ENCODE measurements around the gene ARL4D.

GRCh38 chr17:43445009-43445589 lies 46.3 kb downstream of the ARL4D start:
- TF ChIP-seq ZNF558 (tag by site-specific recombination; IDR thresholded peaks at IDR 0.05) (no peak), CTCF (tag by site-specific recombination; IDR thresholded peaks at IDR 0.05) (no peak), KLF1 (tag by site-specific recombination; IDR thresholded peaks at IDR 0.05) (no peak), ZNF664 (tag by site-specific recombination; IDR thresholded peaks at IDR 0.05) (no peak), ZNF560 (tag by site-specific recombination; IDR thresholded peaks at IDR 0.05; ENCODE audit: borderline replicate concordance) (no peak), ZNF521 (tag by site-specific recombination; IDR thresholded peaks at IDR 0.05) (no peak), ZNF629 (tag by site-specific recombination; IDR thresholded peaks at IDR 0.05) (no peak), GLI4 (tag by site-specific recombination; IDR thresholded peaks at IDR 0.05) (no peak), ZNF501 (tag by site-specific recombination; IDR thresholded peaks at IDR 0.05) (no peak)

All from HEK293 (cell line).